Activated gamma-delta T cell (primary cell): ENCODE measurements around the gene SLC16A4.

Experiments used
- DNase-seq: peaks from one replicate; lab custom pipeline; 2025; lab: John Stamatoyannopoulos, UW

SLC16A4 gene

DNA sequence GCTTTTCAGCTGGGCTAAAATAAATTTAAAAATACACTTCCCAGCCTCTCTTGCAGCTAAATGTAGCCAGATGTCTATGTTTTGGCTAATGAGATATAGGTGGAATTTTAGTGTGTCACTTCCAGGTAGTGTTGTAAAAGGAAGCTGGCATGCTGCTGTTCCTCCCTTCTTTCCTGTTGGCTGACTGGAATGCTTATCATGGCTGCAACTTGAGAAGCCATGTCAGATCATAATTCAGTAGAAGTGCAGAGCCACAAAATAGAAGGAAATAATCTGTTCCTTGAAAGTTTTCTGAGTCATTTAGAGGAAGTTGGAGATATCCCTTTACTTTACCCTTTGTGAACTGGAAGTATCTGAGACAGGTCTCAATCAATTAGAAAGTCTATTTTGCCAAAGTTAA lies 62.6 kb downstream of the SLC16A4 start:
- no peak for DNase-seq

GRCh38 chr1:110326826-110327225 lies 64.0 kb downstream of the SLC16A4 start:
- no peak for DNase-seq

DNA sequence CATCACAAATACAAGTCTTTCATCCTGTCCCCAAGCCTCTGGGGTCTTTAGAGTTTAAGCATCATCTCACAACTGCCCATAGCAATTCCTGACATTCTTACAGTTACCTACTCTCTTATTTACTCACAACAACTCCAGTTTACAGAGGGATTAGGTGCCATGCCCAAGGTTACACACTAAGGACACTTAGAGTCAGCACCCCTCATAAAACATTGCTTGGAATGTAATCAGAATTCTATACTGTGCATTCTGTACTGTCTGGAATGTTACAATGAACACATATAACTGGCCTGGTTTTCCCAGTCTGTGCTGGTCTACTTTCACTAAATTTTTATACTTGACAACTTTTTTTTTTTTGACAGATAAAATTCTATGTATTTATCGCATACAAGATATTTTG lies 66.2 kb downstream of the SLC16A4 start:
- no peak for DNase-seq

- no peak for DNase-seq
Measured at GRCh38 chr1:110321846-110322245, 69.0 kb downstream of the SLC16A4 start.

GRCh38 chr1:110321045-110321444 lies 69.8 kb downstream of the SLC16A4 start:
- no peak for DNase-seq

GRCh38 chr1:110320168-110320518 lies 70.7 kb downstream of the SLC16A4 start:
- no peak for DNase-seq

GRCh38 chr1:110319332-110320167 lies 71.3 kb downstream of the SLC16A4 start:
- no peak for DNase-seq

GRCh38 chr1:110318046-110318445 lies 72.8 kb downstream of the SLC16A4 start:
- no peak for DNase-seq

DNA sequence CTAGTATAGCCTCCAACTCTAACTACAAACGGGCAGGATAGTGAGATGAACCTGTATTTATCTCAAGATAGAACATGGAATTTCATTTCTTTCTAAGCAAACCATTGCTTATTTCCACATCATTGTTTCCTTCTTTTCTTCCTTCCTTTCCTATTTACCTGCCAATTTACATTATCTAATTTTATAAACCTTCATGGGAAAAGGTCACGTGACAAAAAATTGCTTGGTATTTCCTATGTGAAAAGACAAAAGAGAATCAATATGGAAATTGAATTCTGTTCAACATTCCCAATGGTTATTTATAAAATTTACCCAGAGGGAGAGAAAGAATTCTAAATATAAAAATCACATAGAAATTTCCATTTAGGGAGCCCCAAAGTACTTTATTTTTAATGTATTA lies 74.1 kb downstream of the SLC16A4 start:
- DNase-seq, result no peak
